Caco-2 (cell line): ENCODE results near the gene IL10RA. TPM values are rescaled to one million over a fixed set of nuclear protein-coding genes. Genes with fewer than 3 reads are reported as not detected.

ENCODE experiments used
- BruUV-seq: library from RNA; stranded (reverse); fragments of 400-500 nt; replicated peaks from 2 replicates; lab custom pipeline; 2021; lab: Mats Ljungman, UMichigan
- CTCF ChIA-PET: fragments of 300-600 bp; sonication (Branson Sonifier 250); formaldehyde crosslinking; loops from one replicate; lab custom pipeline; 2022; ENCODE audit warnings: antibody characterized with exemption; lab: Charles Lee
- POLR2A ChIA-PET: fragments of 300-600 bp; sonication (Branson Sonifier 250); formaldehyde crosslinking; loops from one replicate; lab custom pipeline; 2022; ENCODE audit warnings: antibody characterized with exemption; lab: Charles Lee
- DNase-seq, 2 experiments: peaks; one replicate each; pipeline versions ENCODE4 v3.0.0 to v3.0.0-alpha.2; 2020 to 2022
- H3K27me3 ChIP-seq: replicated peaks from 2 replicates; pipeline ENCODE4 v1.6.0; 2011; ENCODE audit warnings: low read length; ENCODE audit not compliant: control insufficient read depth, insufficient read depth
- H3K36me3 ChIP-seq: 2 replicates; pipeline ENCODE4 v1.5.1; 2011; ENCODE audit warnings: low read length; ENCODE audit not compliant: control insufficient read depth, insufficient read depth
- H3K4me1 ChIP-seq: fragments of 250-450 bp; sonication (Bioruptor Pico); 2 replicates; pipeline ENCODE4 v1.5.1; 2020; ENCODE audit warnings: mild to moderate bottlenecking
- H3K4me3 ChIP-seq: 2 replicates; pipeline ENCODE4 v1.5.1; 2011; ENCODE audit warnings: low read depth, mild to moderate bottlenecking, control low read depth, low read length
- H3K9me3 ChIP-seq: fragments of 250-450 bp; sonication (Bioruptor Pico); 2 replicates; pipeline ENCODE4 v1.5.1; 2020; ENCODE audit warnings: mild to moderate bottlenecking, moderate library complexity
- H3K27ac Mint-ChIP-seq: one replicate; pipeline ENCODE4 v1.8.0; 2022; ENCODE audit warnings: mixed read lengths; ENCODE audit not compliant: unreplicated experiment
- H3K27me3 Mint-ChIP-seq: one replicate; pipeline ENCODE4 v1.8.0; 2022; ENCODE audit warnings: mixed read lengths; ENCODE audit not compliant: insufficient read depth, unreplicated experiment
- H3K36me3 Mint-ChIP-seq: one replicate; pipeline ENCODE4 v1.8.0; 2022; ENCODE audit warnings: mild to moderate bottlenecking, mixed read lengths; ENCODE audit not compliant: insufficient read depth, unreplicated experiment
- H3K4me1 Mint-ChIP-seq: one replicate; pipeline ENCODE4 v1.8.0; 2022; ENCODE audit warnings: low read depth, mixed read lengths; ENCODE audit not compliant: unreplicated experiment
- H3K4me3 Mint-ChIP-seq: one replicate; pipeline ENCODE4 v1.8.0; 2022; ENCODE audit warnings: mild to moderate bottlenecking, moderate library complexity, mixed read lengths; ENCODE audit not compliant: unreplicated experiment
- H3K9me3 Mint-ChIP-seq: one replicate; pipeline ENCODE4 v1.8.0; 2022; ENCODE audit warnings: mixed read lengths; ENCODE audit not compliant: unreplicated experiment
- CTCF ChIP-seq, 2 experiments: fragments of 200-600 bp in 1 of 2; IDR thresholded peaks; 1 replicate in 1 of 2; 2 replicates in 1 of 2; pipeline versions ENCODE4 v1.5.1 to v1.8.0; 2011 to 2022; ENCODE audit warnings: antibody characterized with exemption in 1 of 2, control low read depth in 1 of 2, inconsistent platforms in 1 of 2, low read depth in 1 of 2, low read length in 1 of 2, mild to moderate bottlenecking in 1 of 2, moderate library complexity in 1 of 2; ENCODE audit not compliant: insufficient read depth in 1 of 2, severe bottlenecking in 1 of 2, unreplicated experiment in 1 of 2
- intact Hi-C: fragments of 100-400 bp; cut with micrococcal nuclease; formaldehyde crosslinking; loops from one replicate; pipeline ENCODE4 v1.10.0; 2022; ENCODE audit not compliant: unreplicated experiment
- total RNA-seq: library from RNA; stranded (reverse); gene quantifications from 2 replicates; pipeline ENCODE4 v1.2.3, GENCODE V29; 2022

The IL10RA gene
- total RNA-seq, 1 experiment from 2014 or later = 1.6 TPM

DNA sequence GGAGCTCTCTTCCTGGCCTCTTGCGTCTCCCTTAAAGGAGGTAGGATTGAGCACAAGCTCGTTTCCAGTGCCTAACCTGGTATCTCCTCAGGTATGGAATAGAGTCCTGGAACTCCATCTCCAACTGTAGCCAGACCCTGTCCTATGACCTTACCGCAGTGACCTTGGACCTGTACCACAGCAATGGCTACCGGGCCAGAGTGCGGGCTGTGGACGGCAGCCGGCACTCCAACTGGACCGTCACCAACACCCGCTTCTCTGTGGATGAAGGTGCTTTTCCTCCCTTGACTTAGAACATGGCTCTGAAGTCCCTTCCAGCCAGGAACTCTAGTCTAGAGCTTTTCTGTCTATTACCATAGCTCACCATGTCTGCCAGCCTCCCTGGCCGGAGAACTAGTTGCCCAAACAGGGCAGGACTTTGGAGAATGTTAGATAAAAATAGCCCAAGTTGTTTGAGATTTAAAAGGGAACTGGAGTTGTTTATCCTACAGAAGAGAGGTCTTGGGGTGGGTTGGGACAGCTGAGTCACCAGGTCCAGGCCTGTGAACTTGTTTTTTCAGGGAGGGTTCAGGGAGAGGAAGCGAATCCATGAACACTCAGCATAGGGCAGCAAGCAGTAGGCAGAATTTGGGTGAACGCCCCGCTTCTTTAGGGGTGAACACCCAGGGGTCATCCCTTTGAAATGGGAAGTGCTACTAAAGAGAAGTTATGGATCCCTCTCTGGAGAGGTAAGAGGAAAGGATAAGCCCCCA, 3.3 kb downstream of the IL10RA start:
- TF ChIP-seq CTCF (IDR thresholded peaks at IDR 0.05; ENCODE audit: insufficient read depth in 1 of 2, low read depth in 1 of 2, low read length in 1 of 2, severe bottlenecking in 1 of 2, unreplicated experiment in 1 of 2) = no peak
- Mint-ChIP-seq H3K27me3 (peaks cover 17% of the 10 kb centered on the region), H3K9me3 (no peaks in the 10 kb centered on the region), H3K4me1 (peaks cover 19% of the 10 kb centered on the region), H3K36me3 (peaks cover 6% of the 10 kb centered on the region), H3K27ac (no peak overlapping the region), H3K4me3 (no peak overlapping the region)
- POLR2A ChIA-PET = no interaction called here
- Histone ChIP-seq H3K9me3 (no peaks in the 10 kb centered on the region), H3K36me3 (no peaks in the 10 kb centered on the region), H3K4me1 (peaks cover 17% of the 10 kb centered on the region), H3K27me3 (peaks cover 3% of the 10 kb centered on the region; the same call in 1 of the 2 replicates), H3K4me3 (no peak overlapping the region)
- intact Hi-C loops = loop anchor here (5.0 kb wide), 1 partner anchor 63 kb away; no protein-coding TSS in a partner anchor
- CTCF ChIA-PET = no interaction called here
- BruUV-seq = no TSS peak
- no peak for DNase-seq

DNA sequence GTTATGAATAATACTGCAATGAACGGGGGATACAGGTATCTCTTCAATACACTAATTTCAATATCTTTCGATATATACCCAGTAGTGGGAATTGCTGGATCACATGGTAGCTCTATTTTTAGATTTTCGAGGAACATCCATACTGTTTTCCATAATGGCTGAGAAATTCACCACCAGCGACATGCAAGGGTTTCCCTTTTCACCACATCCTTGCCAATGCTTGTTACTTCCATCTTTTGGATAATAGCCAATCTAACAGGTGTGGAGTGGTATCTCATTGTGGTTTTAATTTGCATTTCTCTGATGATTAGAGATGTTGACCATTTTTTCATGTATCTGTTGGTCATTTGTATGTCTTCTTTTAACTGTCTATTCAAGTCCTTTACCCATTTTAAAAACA, 5.9 kb downstream of the IL10RA start:
- no peak overlapping the region for H3K27ac Mint-ChIP-seq
- no peaks in the 10 kb centered on the region for H3K9me3 ChIP-seq
- peaks cover 2% of the 10 kb centered on the region; the same call in 1 of the 2 replicates for H3K27me3 ChIP-seq
- no peak overlapping the region for H3K4me3 ChIP-seq
- peaks cover 3% of the 10 kb centered on the region for H3K4me1 ChIP-seq
- H3K4me3 Mint-ChIP-seq = no peak overlapping the region
- no TSS peak for BruUV-seq
- H3K36me3 ChIP-seq = no peaks in the 10 kb centered on the region
- peaks cover 3% of the 10 kb centered on the region for H3K36me3 Mint-ChIP-seq
- peaks cover 10% of the 10 kb centered on the region for H3K27me3 Mint-ChIP-seq
- intact Hi-C loops = no loop called here
- no peaks in the 10 kb centered on the region for H3K9me3 Mint-ChIP-seq
- peaks cover 5% of the 10 kb centered on the region for H3K4me1 Mint-ChIP-seq
- CTCF ChIA-PET = no interaction called here
- no peak for TF ChIP-seq CTCF (IDR thresholded peaks at IDR 0.05; ENCODE audit: insufficient read depth in 1 of 2, low read depth in 1 of 2, low read length in 1 of 2, severe bottlenecking in 1 of 2, unreplicated experiment in 1 of 2)
- DNase-seq = no peak
- POLR2A ChIA-PET = no interaction called here

DNA sequence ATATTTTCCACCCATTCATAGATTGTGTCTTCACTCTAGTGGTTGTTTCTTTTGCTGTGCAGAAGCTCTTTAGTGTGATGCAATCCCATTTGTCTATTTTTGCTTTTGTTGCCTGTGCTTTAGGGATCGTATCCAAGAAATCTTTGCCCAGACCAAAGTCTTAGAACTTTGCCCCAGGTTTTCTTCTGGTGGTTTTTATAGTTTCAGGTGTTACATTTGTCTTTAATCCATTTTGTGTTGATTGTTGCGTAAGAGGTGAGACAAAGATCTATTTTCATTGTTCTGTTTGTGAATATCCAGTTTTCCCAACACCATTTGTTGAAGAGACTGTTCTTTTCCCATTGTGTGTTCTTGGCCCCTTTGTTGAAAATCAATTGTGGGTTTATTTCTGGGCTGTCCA, 6.4 kb downstream of the IL10RA start:
- Mint-ChIP-seq H3K9me3 (no peaks in the 10 kb centered on the region), H3K27me3 (peaks cover 5% of the 10 kb centered on the region), H3K36me3 (no peaks in the 10 kb centered on the region), H3K4me1 (peaks cover under 1% of the 10 kb centered on the region), H3K27ac (no peak overlapping the region), H3K4me3 (no peak overlapping the region)
- Histone ChIP-seq H3K4me3 (no peak overlapping the region), H3K27me3 (peaks cover 2% of the 10 kb centered on the region; the same call in 1 of the 2 replicates), H3K36me3 (no peaks in the 10 kb centered on the region), H3K9me3 (no peaks in the 10 kb centered on the region), H3K4me1 (no peaks in the 10 kb centered on the region)
- no TSS peak for BruUV-seq
- POLR2A ChIA-PET = no interaction called here
- CTCF ChIA-PET = no interaction called here
- intact Hi-C loops = no loop called here
- TF ChIP-seq CTCF (IDR thresholded peaks at IDR 0.05; ENCODE audit: insufficient read depth in 1 of 2, low read depth in 1 of 2, low read length in 1 of 2, severe bottlenecking in 1 of 2, unreplicated experiment in 1 of 2) = no peak
- DNase-seq = no peak
